Stimulated activated CD8-positive, alpha-beta memory T cell treated with anti-CD3 and anti-CD28 coated beads, Interleukin-12 subunit alpha, Interleukin-12 subunit beta, amount 100 ng/mL, for 24 hours (primary cell): ENCODE results near the gene DLGAP4.
"Not testable (repeated sequence)": the region's sequence is repeated elsewhere in the genome, so short reads cannot be mapped to it uniquely, and the experiment has no call there.

Source experiments
- DNase-seq: peaks from one replicate; pipeline ENCODE4 v3.0.0-alpha.2; 2020; ENCODE audit errors: extremely low read depth

Gene DLGAP4

DNA sequence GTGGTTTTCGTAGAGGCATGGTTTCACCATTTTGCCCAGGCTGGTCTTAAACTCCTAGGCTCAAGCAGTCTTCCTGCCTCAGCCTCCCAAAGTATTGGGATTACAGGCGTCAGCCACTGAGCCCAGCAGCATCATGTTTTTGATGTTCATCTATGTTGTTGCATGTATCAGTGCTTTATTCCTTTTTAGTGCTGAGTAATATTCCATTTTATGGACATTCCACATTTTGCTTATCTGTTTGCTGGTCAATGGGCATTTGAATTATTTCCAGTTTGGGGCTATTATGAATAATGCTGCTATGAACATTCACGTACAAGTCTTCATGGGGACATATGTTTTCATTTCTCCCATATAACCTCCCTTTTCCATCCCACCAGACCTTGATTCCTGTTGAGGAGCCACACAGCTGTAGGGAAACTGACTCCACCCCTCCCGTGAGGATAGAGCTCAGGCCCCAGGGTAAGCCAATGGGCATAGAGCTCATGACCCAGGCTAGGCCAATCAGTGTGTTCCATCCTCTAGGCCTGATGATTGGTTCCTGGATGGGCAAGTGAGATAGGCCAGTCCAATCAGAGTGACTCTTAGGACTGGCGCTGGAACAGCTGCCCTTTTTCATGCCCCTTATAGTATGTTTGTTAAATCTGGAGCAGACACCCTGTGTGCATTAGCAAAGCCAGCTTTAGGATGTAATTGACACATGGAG is 49.5 kb downstream of the DLGAP4 start:
- no peak for DNase-seq

DNA sequence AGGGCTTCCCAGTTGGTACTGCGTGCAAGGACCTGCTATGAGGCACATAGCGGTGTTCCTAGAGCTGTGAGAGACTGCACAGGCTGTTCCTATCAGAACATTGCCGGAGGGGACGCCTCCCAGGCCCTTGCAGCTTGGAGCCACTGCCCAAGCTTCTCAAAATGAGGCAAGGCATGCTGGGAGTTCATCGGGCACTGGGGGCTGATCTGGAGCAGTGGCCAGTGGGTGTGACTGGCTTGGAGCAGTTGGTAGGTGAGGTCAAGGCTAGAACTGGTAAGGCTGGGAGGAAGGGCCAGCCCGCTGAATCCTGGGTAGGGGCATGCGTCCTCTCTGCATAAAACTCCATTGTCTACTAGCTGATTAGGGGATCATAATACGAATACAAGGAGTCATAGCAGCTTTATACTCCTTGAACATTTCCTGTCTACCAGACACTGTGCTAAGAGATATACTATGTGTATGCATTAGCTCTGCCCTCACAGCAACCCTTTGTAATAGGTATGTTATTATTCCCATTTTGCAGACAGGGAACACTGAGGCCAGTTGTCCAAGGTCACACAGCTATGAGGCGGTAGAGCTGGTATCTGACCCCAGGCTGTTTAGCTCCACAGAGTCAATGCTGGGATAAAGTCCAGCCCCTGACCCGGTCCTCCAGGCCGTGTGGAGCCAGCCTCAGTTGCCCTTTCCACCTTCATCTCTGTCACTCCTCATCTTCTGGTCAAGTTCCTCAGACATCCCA is 53.7 kb downstream of the DLGAP4 start:
- DNase-seq, result no peak

DNA sequence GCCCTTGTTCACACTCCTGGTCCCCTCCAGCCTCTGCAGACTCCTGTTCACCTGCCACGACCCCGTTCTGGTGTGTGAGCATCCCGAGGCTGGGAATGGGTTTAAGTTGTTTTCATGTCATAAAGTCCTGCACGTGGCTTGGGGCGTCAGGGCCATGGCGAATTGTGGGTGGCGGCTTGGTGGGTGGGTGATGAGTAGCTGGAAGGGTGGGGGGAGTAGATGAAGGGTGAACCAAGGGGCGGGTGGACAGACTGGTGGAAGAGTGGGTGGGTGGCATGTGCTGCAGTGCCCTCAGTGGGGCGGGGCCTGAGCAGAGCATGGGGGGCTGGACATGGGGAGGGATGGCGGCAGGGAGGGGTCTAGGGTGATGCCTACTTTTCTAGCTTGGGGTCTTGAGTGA is 54.3 kb downstream of the DLGAP4 start:
- DNase-seq, result no peak

GRCh38 chr20:36361406-36361805 is 55.3 kb downstream of the DLGAP4 start:
- no peak for DNase-seq

- DNase-seq, result no peak
Observed at GRCh38 chr20:36362261-36362660, 56.1 kb downstream of the DLGAP4 start.

DNA sequence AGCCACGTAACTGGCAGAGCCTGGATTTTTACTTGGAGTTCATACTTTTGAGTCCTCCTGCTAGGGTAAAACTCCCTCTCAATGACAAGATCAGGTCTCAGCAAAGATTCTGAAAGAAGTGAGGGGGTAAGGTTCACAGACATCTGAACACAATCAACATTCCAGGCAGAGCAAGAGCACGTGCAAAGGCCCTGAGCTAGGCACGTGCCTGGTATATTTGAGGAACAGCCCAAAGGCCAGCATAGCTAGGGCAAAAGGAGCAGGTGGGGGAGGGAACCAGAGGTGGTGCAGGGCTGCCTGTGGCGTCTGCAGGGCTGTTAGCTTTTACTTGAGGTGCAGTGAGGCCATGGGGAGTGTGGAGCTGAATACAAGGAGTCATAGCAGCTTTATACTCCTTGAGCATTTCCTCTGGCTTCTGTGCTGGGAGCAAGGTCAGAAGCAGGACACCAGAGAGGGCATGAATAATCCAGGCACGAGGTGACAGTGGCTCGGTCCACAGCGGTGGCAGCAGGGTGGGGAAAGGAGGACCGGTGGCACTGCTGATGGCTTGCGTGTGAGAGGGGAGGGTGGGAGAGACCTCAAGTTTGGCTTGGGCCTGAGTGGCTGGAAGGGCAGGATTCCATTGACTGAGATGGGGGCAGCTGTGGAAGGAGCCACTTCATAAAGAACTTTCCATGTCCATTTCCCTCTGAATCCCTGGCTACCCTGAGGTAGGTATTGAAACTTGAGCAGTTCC is 57.0 kb downstream of the DLGAP4 start:
- DNase-seq, result no peak

DNA sequence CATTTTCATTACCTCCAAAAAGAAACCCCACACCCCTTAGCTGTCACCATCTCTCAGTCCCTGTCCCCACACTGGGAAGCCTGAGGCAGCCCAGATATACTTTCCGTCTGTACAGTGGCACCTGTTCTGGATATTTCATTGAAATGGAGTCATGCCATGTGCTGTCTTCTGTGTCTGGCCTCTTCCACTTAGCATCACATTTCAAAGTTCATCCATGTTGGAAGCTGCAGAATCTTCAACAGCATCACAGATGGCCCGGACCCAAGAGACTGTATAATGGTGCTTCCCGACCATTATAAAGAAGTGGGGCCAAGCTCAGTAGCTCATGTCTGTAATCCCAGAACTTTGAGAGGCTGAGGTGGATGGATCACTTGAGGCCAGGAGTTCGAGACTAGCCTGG is 58.4 kb downstream of the DLGAP4 start:
- no peak for DNase-seq

- DNase-seq, result no peak
Observed at GRCh38 chr20:36366623-36367369, 60.7 kb downstream of the DLGAP4 start.

DNA sequence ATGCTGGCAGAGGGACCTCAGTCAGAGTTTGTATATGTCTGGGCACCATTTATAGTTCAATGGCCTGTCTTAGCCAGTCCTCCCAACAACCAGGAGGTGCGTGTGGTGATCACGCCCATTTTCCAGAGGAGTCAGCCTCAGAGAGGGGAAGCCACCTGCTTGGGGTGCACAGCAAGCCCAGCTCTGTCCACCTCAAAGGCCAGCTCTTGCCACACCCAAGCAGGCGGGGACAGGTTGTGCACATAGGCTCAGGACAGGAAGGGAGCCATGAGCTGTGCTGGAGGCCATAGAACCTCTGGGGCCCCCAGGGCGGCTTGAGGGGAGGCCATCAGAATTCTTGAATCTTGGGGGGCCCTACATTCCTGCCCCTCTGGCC is 61.2 kb downstream of the DLGAP4 start:
- no peak for DNase-seq

GRCh38 chr20:36367907-36368799 is 62.0 kb downstream of the DLGAP4 start:
- DNase-seq, result no peak

GRCh38 chr20:36368869-36369268 is 62.7 kb downstream of the DLGAP4 start:
- DNase-seq, result no peak

DNA sequence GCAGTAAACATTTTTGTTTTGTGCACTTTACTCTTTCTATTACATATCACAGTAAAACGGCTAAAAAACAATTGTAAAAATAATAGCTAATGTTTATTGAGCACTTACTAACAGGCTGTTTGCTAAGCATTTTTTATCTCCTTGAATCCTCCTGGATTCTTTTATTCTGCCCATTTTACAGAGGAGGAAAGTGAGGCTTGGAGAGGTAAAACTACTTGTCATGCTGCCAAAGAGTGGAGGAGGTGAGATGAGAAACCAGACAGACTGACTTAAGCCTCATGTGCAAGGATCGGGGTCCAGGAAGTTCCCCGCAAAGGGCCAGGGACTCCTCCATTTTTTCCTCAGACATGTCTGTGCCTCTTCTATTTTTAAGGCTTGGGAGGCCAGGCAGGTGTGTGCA is 63.6 kb downstream of the DLGAP4 start:
- DNase-seq, result no peak

- DNase-seq, result no peak
Observed at GRCh38 chr20:36370991-36371790, 65.1 kb downstream of the DLGAP4 start.

- DNase-seq, result no peak
Observed at GRCh38 chr20:36372666-36373065, 66.5 kb downstream of the DLGAP4 start.

DNA sequence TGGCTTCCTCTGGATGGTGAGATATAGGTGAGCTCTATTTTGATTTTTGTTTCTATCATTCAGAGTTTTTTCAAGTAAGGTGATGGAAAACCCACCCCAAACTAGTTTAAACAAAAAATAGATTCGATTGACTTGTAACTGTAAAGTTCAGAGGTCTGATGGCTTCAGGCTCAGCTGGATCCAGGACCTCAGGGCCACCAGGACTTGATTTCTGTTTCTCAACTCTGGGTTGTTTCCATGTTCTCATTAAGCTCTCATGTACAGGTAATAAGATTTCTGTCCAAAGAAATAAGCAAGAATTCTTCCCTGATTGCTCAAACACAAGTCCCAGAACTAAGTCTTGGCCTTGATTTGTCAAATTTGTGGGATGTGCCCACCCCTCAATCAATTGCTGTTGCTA is 67.0 kb downstream of the DLGAP4 start:
- DNase-seq, result no peak

- no peak for DNase-seq
Observed at GRCh38 chr20:36374995-36375394, 68.9 kb downstream of the DLGAP4 start.

DNA sequence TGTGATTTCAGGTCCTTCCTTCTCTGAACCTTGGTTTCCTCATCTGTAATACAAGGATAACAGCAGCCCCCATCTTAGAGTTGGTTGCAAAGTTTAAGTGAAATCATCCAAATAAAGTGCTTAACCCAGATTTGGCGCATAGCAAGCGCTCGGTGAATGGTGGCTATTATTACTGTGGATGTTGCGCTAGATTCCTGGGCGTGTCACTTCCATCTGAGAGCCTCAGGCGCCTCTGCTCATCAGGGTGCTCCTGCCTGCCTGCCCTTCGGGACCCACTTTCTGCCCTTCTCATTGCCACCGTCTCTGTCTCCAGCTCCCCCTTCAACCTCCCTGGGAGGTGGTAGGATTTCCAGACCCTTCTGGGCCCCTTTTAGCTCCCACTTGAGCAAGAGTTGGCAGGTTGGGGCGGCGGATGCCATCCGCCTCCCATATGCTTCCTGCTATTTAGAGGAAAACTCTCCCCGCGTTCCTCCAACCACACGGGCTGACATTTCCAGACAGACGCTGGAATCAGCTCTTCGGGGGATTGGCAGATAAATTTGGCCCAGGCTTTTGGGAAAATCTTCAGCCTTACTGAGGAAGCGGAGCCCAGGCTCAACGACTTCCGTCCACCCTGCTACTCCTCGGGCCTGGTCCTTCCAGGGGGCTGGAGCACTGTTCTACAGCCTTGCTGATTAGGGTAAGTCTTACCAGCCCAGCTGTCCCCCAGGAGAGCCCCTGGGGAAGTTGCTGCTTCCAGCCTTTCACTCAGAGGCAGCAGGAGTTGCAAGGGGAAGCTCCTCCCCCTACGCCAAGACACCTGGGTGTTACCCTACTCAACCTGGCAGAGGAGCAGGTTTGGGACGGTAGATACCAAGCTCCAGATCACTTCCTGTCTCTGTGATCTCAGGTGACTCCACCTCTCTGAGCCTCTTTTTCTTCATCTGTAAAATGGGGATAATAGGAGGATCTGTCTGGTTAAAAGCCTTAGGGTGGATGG is 71.5 kb downstream of the DLGAP4 start:
- DNase-seq, result no peak

GRCh38 chr20:36378686-36379085 is 72.5 kb downstream of the DLGAP4 start:
- no peak for DNase-seq

DNA sequence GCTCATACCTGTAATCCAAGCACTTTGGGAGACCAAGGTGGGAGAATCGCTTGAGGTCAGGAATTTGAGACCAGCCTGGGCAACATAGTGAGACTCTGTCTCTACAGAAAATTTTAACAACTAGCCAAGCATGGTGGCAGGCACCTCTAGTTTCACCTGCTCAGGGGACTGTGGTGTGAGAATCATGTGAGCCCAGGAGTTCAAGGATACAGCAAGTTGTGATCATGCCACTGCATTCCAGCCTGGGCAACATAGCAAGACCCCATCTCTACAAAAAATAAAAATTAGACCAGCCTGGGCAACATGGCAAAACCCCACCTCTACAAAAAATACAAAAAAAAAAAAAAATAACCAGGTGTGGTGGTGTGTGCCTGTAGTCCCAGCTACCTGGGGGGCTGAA is 73.8 kb downstream of the DLGAP4 start:
- DNase-seq, result not testable (repeated sequence)
